Hypothalamus (tissue), 51 donors: ENCODE data around the gene ANKRD16.
"Not testable (repeated sequence)": the region's sequence is repeated elsewhere in the genome, so short reads cannot be mapped to it uniquely, and the experiment has no call there.

Experiments
- DNase-seq, 51 donors: peaks; one replicate each; lab custom pipeline; 2025; lab: John Stamatoyannopoulos, UW

ANKRD16 gene

DNA sequence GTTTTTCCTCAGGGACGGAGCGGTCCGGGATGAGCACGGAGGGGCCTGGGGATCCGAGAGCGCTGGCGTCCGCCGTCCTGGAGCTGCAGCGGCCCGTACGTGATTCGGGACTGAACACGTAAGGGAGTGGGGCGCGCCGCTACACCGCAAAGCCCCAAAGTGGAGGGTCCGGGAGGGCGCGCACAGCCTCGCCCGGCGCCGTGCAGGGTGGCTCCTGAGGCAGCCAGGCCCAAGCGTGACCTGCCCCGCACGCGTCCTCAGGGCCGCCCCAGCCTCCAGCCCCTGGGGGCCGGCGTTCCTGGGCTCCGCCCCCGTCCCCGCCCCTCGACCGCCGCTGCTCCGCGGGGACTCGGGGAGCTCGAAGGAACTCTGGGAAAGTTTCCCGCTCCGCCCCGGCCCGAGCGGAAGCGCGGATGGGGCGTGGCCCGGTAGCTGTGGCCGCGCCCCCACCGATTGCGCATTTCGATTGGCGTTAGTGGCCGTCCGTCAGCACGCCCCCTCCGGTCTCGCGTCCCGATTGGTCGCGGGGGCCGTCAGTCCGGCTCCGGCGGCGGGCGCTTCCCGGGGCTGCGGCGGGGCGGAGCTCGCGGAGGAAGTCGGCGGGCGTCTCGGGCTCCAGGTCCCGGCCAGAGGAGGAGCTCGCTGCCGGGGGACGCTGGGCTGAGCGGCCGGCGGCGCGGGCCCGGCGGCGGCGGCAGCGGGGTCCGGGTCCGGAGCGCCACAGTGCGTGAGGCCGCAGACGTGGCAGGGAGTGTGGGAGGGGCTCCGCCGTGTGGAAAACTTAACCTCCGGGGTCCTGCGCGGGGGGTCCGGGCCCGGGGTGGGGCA, at the start of gene ANKRD16, which contains the start of gene FBH1:
TSS of gene ANKRD16 (minus strand) at position 270 of the 828 bp plus-strand sequence. CDS start 539 bp downstream, outside the sequence.
TSS of gene FBH1 (plus strand) at position 620 of the 828 bp plus-strand sequence. CDS start at position 723, 103 bp downstream.
- peak; percentile 76 to 99 (median 96) for DNase-seq

DNA sequence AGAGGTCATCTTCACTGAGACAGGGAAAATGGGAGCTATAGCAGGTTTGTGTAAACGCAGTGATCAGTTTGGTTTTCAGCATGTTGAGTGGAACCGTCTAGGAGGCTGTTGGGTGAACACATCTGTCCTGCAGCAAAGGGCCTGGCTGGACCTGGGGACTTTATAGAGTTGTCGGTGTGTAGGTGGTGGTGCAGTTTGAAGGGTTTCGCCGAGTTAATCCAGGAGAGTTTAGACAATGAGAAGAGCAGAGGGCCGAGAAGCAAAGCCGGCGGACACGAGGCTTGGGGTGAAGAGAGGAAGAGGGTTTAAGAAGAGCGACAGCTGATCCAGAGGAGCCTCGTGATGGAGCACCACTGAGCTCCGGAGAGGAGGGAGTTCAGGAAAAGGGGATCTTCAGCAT, 48.6 kb upstream of the ANKRD16 start:
- no peak for DNase-seq

GRCh38 chr10:5937016-5937415, 47.3 kb upstream of the ANKRD16 start:
- no peak for DNase-seq

DNA sequence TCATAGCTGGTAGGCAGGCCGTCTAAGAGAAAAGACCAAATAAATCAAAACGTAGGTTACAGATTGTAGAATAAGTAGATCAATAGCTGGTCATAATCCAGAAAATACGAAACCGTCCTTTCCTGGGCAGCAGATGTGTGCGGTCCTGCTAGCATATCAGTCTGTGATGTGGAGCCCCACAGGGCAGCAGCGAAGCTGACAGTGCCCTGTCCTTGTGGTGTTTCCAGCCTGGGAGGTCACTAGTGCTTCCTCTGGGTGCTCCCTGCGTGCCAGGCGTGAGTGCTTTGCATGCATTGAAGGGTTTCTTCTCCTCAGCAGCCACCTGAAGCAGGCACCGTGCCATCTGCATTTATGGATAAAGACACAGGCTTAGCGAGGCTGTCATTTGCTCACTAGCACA, 45.9 kb upstream of the ANKRD16 start:
- no peak for DNase-seq

GRCh38 chr10:5933909-5934546, 44.3 kb upstream of the ANKRD16 start:
- DNase-seq, result no peak

- DNase-seq, result no peak
Measured at GRCh38 chr10:5932345-5932744, 42.7 kb upstream of the ANKRD16 start.

DNA sequence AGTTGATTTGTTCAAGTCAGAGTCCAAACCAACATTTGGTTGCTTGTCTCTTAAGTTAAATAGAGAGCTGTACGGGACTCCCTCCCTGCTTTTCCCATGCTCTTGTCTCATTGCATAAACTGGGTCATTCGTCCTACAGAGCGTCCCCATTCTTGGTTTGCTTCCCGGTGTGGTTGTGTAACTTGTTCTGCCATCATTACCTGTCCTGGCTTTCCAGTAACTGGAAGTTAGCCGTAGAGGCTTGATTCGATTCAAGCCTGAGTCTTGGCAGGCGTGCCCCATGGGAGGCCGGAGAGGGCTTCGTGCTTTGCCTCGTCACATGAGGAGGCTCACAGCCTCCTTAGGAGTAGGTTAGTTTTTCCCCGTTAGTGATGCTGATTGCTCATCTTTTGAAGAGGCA, 40.6 kb upstream of the ANKRD16 start:
- no peak for DNase-seq

GRCh38 chr10:5929442-5929841, 39.7 kb upstream of the ANKRD16 start:
- DNase-seq, result peak in 1 of 51 donors; percentile 12

- DNase-seq, result no peak
Measured at GRCh38 chr10:5927306-5927705, 37.6 kb upstream of the ANKRD16 start.

- DNase-seq, result no peak
Measured at GRCh38 chr10:5924889-5925288, 35.2 kb upstream of the ANKRD16 start.

GRCh38 chr10:5921746-5922145, 32.1 kb upstream of the ANKRD16 start:
- no peak for DNase-seq

GRCh38 chr10:5919568-5919967, 29.9 kb upstream of the ANKRD16 start:
- DNase-seq, result no peak

DNA sequence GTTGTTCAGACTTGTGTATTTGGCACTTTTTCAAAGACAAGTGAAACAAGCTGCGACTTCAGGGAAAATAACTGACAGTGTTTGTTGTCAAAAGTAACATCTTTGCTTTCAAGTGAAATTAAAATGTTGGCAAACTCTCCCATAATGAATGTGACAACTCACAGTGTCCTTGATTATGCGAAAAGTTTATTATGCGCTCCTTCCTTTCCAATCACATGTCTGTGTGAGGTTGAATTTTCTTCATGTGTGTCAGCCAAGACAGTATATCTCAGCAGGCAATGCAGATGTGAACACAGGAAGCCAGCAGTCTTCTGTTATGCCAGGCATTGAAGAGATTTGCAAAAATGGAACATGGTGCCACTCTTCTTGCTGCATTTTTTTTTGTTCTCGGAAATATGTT, 29.1 kb upstream of the ANKRD16 start:
- DNase-seq, result no peak

GRCh38 chr10:5917305-5917704, 27.6 kb upstream of the ANKRD16 start:
- DNase-seq, result no peak

DNA sequence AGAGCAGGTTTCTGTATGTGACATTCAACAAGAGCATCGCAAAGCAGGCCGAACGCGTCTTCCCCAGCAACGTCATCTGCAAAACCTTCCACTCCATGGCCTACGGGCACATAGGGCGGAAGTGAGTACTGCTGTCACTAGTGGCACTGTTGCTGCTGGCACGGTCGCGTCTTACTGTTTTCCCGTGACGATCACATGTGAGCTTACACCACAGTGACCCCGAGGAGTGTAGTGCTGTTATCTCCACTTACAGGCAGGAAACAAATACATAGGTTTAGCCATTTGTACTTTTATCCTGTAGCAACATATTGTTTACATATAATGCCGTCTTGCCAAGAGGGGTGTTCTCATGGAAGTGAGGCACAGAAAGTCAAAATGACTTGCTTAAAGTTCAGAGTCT, 25.8 kb upstream of the ANKRD16 start:
- DNase-seq, result no peak

- DNase-seq, result no peak
Measured at GRCh38 chr10:5913736-5914135, 24.0 kb upstream of the ANKRD16 start.

GRCh38 chr10:5911670-5912069, 22.0 kb upstream of the ANKRD16 start:
- no peak for DNase-seq

GRCh38 chr10:5910323-5911100, 20.8 kb upstream of the ANKRD16 start:
- DNase-seq, result no peak

DNA sequence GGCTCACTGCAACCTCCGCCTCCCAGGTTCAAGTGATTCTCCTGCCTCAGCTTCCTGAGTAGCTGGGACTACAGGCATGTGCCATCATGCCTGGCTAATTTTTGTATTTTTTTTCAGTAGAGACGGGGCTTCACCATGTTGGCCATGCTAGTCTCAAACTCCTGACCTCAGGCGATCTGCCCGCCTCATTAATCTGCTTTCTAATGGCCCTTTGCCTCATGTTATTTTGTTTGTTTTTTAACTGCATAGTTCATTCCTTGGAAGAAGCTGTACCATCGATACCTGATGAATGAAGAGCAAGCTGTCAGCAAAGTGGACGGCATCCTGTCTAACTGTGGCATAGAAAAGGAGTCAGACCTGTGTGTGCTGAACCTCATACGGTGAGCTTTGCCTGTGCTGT, 19.0 kb upstream of the ANKRD16 start:
- DNase-seq, result not testable (repeated sequence)

GRCh38 chr10:5906651-5907050, 17.0 kb upstream of the ANKRD16 start:
- no peak for DNase-seq

- no peak for DNase-seq
Measured at GRCh38 chr10:5905854-5906507, 16.3 kb upstream of the ANKRD16 start.
